GM19238 (cell line): ENCODE results near the gene PAPOLA.

ENCODE experiments used
- DNase-seq: peaks from one replicate; pipeline ENCODE4 v3.0.0; 2011; ENCODE audit warnings: low spot score; ENCODE audit not compliant: insufficient read length

PAPOLA gene

GRCh38 chr14:96584907-96585671 is 82.9 kb downstream of the PAPOLA start:
- no peak for DNase-seq

- no peak for DNase-seq
These were observed 83.5 kb downstream of the PAPOLA start for GRCh38 chr14:96585672-96586013.

DNA sequence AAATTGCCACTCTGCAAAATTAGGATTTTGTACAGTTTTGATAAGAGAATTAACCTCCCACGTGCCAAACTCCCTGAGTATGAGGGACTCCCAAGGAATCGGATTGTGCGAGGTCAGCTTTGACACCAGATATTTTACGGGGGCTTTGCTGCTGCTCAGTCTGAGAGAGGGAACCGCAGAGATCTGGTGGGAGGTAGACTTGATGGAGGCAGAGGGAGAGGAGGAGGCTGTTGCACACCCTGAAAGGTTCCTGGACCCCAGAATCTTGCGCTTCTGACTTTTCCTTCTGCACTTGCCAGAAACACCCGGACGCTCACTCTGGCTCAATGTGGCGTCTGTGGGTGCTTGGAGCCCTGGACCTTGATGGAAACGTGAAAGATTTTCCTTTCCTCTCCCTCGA is 83.9 kb downstream of the PAPOLA start:
- no peak for DNase-seq

DNA sequence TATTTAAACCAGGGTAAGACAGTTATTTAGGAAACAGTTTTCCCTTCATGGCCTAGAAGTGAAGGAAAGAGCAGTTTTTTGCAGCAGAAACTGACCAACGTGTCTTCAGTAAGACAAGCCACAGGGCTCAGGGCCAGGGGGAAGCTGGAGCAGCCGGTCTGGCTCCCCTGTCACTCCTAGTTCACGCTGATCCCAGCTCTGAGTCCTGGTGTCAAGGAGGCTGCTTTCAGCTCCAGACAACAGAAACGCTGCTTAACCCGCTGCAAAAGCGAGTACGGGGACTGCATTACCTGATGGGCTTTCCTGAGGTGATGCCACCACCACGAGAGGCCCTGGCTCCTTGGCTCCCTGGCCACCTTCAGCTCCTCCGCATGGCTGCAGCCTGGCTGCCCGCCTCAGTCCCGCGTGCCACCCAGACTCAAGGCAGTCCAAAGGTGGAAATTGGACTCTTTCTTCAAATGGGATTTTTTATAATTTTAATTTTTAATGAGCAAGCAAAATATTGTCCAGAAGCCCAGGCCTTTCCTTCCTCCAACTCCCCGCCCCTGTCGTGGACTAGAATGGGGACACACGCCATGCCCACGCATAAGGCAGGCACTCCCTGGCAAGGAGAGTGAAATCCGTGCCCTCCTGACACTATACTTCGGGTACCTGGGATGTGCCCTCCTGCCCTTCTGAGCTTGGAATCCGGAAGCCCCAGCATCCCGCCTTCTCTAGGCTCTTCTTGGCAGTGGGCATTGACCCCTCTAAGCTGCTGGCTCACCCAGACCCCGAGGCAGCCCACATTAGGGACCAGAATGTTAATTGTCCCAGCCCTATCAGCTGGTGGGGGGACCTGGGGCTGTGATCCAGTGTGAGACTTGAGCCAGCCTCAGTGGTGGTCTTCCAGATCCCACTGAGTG is 85.0 kb downstream of the PAPOLA start:
- no peak for DNase-seq

- DNase-seq, result no peak
These were observed 85.7 kb downstream of the PAPOLA start for GRCh38 chr14:96587823-96588385.

GRCh38 chr14:96588410-96589257 is 86.5 kb downstream of the PAPOLA start:
- no peak for DNase-seq

GRCh38 chr14:96589577-96589976 is 87.4 kb downstream of the PAPOLA start:
- DNase-seq, result no peak

DNA sequence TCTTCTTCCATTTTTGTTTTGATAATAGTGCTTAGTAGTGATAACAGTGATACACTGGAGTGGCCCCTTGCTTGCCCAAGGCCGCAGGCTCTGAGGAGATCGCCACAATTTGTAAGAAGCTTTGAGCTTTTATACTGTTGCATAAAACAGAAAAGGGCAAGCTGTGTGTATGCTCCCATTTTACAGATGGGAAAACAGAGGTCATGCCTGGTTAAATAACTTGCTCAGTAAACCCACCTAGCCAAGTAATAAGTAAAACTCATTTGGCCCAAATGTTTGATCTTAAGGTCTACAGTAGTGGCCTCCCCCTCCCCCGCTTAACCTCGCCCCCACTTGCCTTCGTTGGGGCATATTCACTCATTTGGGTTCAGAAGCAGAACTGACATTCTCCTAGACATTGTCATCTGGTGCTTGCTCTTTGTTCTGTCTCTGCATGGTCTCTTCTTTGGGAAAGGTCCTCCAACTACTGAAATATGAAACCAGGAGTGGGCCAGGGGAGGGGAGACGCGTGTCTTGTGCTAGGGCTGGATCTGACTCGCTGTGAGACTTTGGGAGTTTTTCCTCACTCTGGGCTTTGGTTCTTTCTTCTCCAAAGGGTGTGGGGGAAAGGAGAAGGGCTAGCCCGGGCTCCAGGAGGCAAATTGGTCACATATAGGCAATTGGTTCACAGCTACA is 88.1 kb downstream of the PAPOLA start:
- no peak for DNase-seq

GRCh38 chr14:96592591-96593386 is 90.6 kb downstream of the PAPOLA start:
- peak; percentile 72 for DNase-seq

DNA sequence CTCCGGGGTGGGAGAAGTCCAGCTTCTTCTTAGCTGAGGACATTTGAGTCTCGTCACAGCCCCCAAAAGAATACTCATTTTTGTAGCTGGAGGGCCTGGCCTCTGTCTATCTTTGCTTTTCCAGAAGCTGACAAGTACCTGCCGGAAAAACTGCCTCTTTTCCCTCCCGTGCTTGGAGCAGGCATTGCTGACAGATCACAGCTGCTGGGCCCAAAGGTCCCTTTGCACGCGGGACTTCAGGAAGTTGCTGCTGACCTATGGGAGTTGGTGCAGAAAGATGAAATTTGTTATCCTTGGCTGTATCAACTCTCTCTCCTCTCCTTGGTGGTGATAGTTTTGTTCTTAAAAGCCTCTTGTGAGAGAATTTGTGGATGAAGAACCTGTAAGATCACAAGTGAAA is 92.8 kb downstream of the PAPOLA start:
- no peak for DNase-seq

GRCh38 chr14:96597680-96598079 is 95.5 kb downstream of the PAPOLA start:
- no peak for DNase-seq

- no peak for DNase-seq
These were observed 96.2 kb downstream of the PAPOLA start for GRCh38 chr14:96598332-96598928.

DNA sequence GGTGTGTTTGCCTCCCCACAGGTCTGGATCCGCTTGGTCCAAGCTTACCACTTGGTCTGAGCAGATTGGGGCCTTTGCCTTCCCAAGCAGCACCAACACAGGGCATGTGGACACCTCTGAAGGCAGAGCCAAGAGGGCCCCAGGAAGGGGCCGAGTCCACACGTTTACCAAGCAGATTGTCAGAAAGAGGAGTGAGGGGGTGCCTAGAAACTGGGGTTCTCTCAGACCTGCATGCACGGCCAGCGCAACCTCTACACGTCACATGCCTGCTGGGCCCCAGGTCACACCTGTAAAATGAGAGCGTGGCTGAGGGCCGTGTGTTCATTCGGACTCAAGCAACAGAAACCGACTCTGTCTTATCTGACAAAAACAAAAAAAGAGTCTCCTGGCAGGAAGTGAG is 96.9 kb downstream of the PAPOLA start:
- DNase-seq, result no peak

GRCh38 chr14:96602186-96602585 is 100.0 kb downstream of the PAPOLA start:
- no peak for DNase-seq

- no peak for DNase-seq
These were observed 101.4 kb downstream of the PAPOLA start for GRCh38 chr14:96603350-96604255.

DNA sequence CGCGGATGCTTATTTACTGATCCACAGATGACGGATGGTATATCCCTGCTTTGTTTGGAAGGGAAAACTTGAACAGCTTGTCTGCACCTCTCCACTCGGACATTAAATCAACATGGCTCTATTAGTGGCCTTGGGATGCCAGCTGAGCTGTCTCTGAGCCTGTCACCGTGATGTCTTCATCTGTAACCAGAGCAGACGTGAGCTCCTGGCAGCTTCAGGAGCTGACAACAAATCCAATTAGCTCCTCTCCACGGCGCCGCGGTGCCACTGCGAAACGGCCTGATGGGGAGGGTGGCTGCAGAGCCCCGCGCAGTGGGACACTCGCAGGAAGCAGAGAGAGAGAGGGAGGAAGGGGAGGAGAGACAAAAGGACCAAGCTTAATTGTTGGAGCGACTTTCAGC is 112.3 kb downstream of the PAPOLA start:
- DNase-seq, result no peak

GRCh38 chr14:96616161-96616721 is 114.1 kb downstream of the PAPOLA start:
- no peak for DNase-seq
